IMR-90 (cell line): ENCODE measurements around the gene RGSL1. TPM values are rescaled to one million over a fixed set of nuclear protein-coding genes. Genes with fewer than 3 reads are reported as not detected.

Experiments used
- ATAC-seq: fragments of 200-7000 bp; cut with Tn5 transposase; 2 replicates; pipeline ENCODE4 v1.9.1; 2020; ENCODE audit warnings: low read depth, mild to moderate bottlenecking, moderate library complexity
- BruUV-seq: library from RNA; stranded (reverse); fragments of 400-500 nt; replicated peaks from 2 replicates; lab custom pipeline; 2021; lab: Mats Ljungman, UMichigan
- CTCF ChIA-PET: fragments of 300-600 bp; formaldehyde crosslinking; extraction: SDS; loops from one replicate; lab custom pipeline; 2021; ENCODE audit warnings: antibody characterized with exemption; lab: Yijun Ruan, JAX
- POLR2A ChIA-PET: fragments of 300-600 bp; sonication (Branson Sonifier 250); formaldehyde crosslinking; loops from one replicate; lab custom pipeline; 2022; ENCODE audit warnings: antibody characterized with exemption; ENCODE audit not compliant: unreplicated experiment; lab: Charles Lee
- DNase-seq: peaks from one replicate; pipeline ENCODE4 v3.0.0; 2013
- H2AFZ ChIP-seq: replicated peaks from 2 replicates; pipeline ENCODE3; 2013; ENCODE audit warnings: low read length, mild to moderate bottlenecking; ENCODE audit not compliant: poor library complexity
- H2AK5ac ChIP-seq: 2 replicates; pipeline ENCODE4 v1.6.1; 2013; ENCODE audit warnings: low read depth, low read length, inconsistent platforms
- H2AK9ac ChIP-seq: replicated peaks from 2 replicates; pipeline ENCODE3; 2013; ENCODE audit warnings: mild to moderate bottlenecking, low read depth, low read length, moderate library complexity; ENCODE audit not compliant: poor library complexity
- H2BK120ac ChIP-seq: 2 replicates; pipeline ENCODE4 v1.6.1; 2013; ENCODE audit warnings: low read depth, low read length, inconsistent platforms
- H2BK15ac ChIP-seq: 3 replicates; pipeline ENCODE4 v1.6.1; 2013; ENCODE audit warnings: low read depth, low read length, inconsistent platforms
- H2BK20ac ChIP-seq: 2 replicates; pipeline ENCODE4 v1.6.1; 2013; ENCODE audit warnings: low read depth, mild to moderate bottlenecking, inconsistent platforms, low read length, moderate library complexity
- H2BK5ac ChIP-seq: 2 replicates; pipeline ENCODE4 v1.6.1; 2013; ENCODE audit warnings: mild to moderate bottlenecking, low read depth, low read length, inconsistent platforms; ENCODE audit not compliant: poor library complexity, severe bottlenecking
- H3K14ac ChIP-seq: replicated peaks from 2 replicates; pipeline ENCODE4 v1.6.1; 2013; ENCODE audit warnings: low read depth, low read length, inconsistent platforms
- H3K18ac ChIP-seq: 2 replicates; pipeline ENCODE4 v1.6.1; 2013; ENCODE audit warnings: low read depth, low read length, control low read depth
- H3K23ac ChIP-seq: 2 replicates; pipeline ENCODE4 v1.6.1; 2013; ENCODE audit warnings: low read depth, low read length, inconsistent platforms
- H3K27ac ChIP-seq: 2 replicates; pipeline ENCODE4 v1.5.1; 2013; ENCODE audit warnings: mild to moderate bottlenecking, control low read depth, low read length; ENCODE audit not compliant: insufficient read depth
- H3K27me3 ChIP-seq: 2 replicates; pipeline ENCODE4 v1.6.1; 2013; ENCODE audit warnings: low read length; ENCODE audit not compliant: control insufficient read depth, insufficient read depth
- H3K36me3 ChIP-seq: 2 replicates; pipeline ENCODE4 v1.6.1; 2013; ENCODE audit warnings: low read length, mixed read lengths; ENCODE audit not compliant: control insufficient read depth, insufficient read depth
- H3K4ac ChIP-seq: 2 replicates; pipeline ENCODE4 v1.6.1; 2013; ENCODE audit warnings: low read depth, low read length, inconsistent platforms
- H3K4me1 ChIP-seq: 2 replicates; pipeline ENCODE4 v1.6.1; 2013; ENCODE audit warnings: low read length, mixed read lengths; ENCODE audit not compliant: control insufficient read depth, insufficient read depth
- H3K4me2 ChIP-seq: 2 replicates; pipeline ENCODE4 v1.6.1; 2013; ENCODE audit warnings: low read depth, mild to moderate bottlenecking, control low read depth, low read length, moderate library complexity
- H3K4me3 ChIP-seq: 2 replicates; pipeline ENCODE4 v1.5.1; 2013; ENCODE audit warnings: low read depth, mild to moderate bottlenecking, control low read depth, low read length, moderate library complexity; ENCODE audit not compliant: insufficient read depth
- H3K56ac ChIP-seq: 2 replicates; pipeline ENCODE4 v1.6.1; 2013; ENCODE audit warnings: low read length, inconsistent platforms; ENCODE audit not compliant: insufficient read depth; ENCODE audit errors: extremely low read depth
- H3K79me1 ChIP-seq, 2 experiments: 2 replicates each; pipeline ENCODE4 v1.6.1; 2013; ENCODE audit warnings: low read length in 2 of 2, inconsistent platforms in 1 of 2, low read depth in 1 of 2
- H3K9ac ChIP-seq: 2 replicates; pipeline ENCODE4 v1.6.1; 2013; ENCODE audit warnings: low read depth, low read length, control low read depth
- H3K9me1 ChIP-seq: 2 replicates; pipeline ENCODE4 v1.6.1; 2013; ENCODE audit warnings: low read length, inconsistent platforms; ENCODE audit not compliant: insufficient read depth
- H3K9me3 ChIP-seq: 2 replicates; pipeline ENCODE4 v1.6.1; 2013; ENCODE audit warnings: low read length; ENCODE audit not compliant: control insufficient read depth, insufficient read depth
- H4K20me1 ChIP-seq: 2 replicates; pipeline ENCODE4 v1.6.1; 2013; ENCODE audit warnings: low read length, inconsistent platforms; ENCODE audit not compliant: insufficient read depth
- H4K5ac ChIP-seq: 2 replicates; pipeline ENCODE4 v1.6.1; 2013; ENCODE audit warnings: mild to moderate bottlenecking, low read depth, low read length, control low read depth
- H4K8ac ChIP-seq, 2 experiments: 2 replicates each; pipeline ENCODE4 v1.6.1; 2013; ENCODE audit warnings: low read depth in 2 of 2, low read length in 2 of 2, control low read depth in 1 of 2, inconsistent platforms in 1 of 2
- H4K91ac ChIP-seq: 2 replicates; pipeline ENCODE4 v1.6.1; 2013; ENCODE audit warnings: low read depth, low read length, inconsistent platforms; ENCODE audit not compliant: insufficient read depth
- BHLHE40 ChIP-seq: fragments of 150-350 bp; IDR thresholded peaks from 2 replicates; pipeline ENCODE4 v1.6.1; 2016; ENCODE audit warnings: mild to moderate bottlenecking, low read depth, low read length
- CEBPB ChIP-seq: IDR thresholded peaks from 2 replicates; pipeline ENCODE4 v1.6.1; 2012; ENCODE audit warnings: low read depth, low read length, improper control_type of control experiment
- CHD1 ChIP-seq: IDR thresholded peaks from 2 replicates; pipeline ENCODE4 v1.6.1; 2012; ENCODE audit warnings: low read depth, low read length, improper control_type of control experiment
- CTCF ChIP-seq: conservative IDR thresholded peaks from 2 replicates; pipeline ENCODE4 v1.5.1; 2012; ENCODE audit warnings: mild to moderate bottlenecking, low read depth, low read length, improper control_type of control experiment
- ELK1 ChIP-seq: fragments of 150-350 bp; IDR thresholded peaks from 2 replicates; pipeline ENCODE4 v1.6.1; 2016; ENCODE audit warnings: low read depth, mild to moderate bottlenecking, low read length, moderate library complexity, borderline replicate concordance
- FOS ChIP-seq: fragments of 150-350 bp; IDR thresholded peaks from 2 replicates; pipeline ENCODE4 v1.6.1; 2016; ENCODE audit warnings: low read depth, low read length
- MAFK ChIP-seq: IDR thresholded peaks from 2 replicates; pipeline ENCODE4 v1.6.1; 2012; ENCODE audit warnings: low read depth, low read length, improper control_type of control experiment
- MAZ ChIP-seq: IDR thresholded peaks from 2 replicates; pipeline ENCODE4 v1.6.1; 2012; ENCODE audit warnings: low read depth, mild to moderate bottlenecking, low read length, improper control_type of control experiment, moderate library complexity, borderline replicate concordance
- MXI1 ChIP-seq: IDR thresholded peaks from 2 replicates; pipeline ENCODE4 v1.6.1; 2012; ENCODE audit warnings: low read depth, mild to moderate bottlenecking, low read length, moderate library complexity, borderline replicate concordance
- NFE2L2 ChIP-seq: fragments of 150-350 bp; IDR thresholded peaks from 2 replicates; pipeline ENCODE4 v1.6.1; 2016; ENCODE audit warnings: low read depth, mild to moderate bottlenecking, low read length
- POLR2A ChIP-seq: IDR thresholded peaks from 2 replicates; pipeline ENCODE4 v1.6.1; 2012; ENCODE audit warnings: mild to moderate bottlenecking, low read depth, low read length
- RAD21 ChIP-seq: IDR thresholded peaks from 2 replicates; pipeline ENCODE4 v1.6.1; 2012; ENCODE audit warnings: low read length, improper control_type of control experiment
- RCOR1 ChIP-seq: IDR thresholded peaks from 2 replicates; pipeline ENCODE4 v1.6.1; 2012; ENCODE audit warnings: mild to moderate bottlenecking, low read length, improper control_type of control experiment; ENCODE audit not compliant: insufficient replicate concordance
- RFX5 ChIP-seq: IDR thresholded peaks from 2 replicates; pipeline ENCODE4 v1.8.0; 2012; ENCODE audit warnings: low read depth, mild to moderate bottlenecking, low read length, moderate library complexity
- SMC3 ChIP-seq: fragments of 150-350 bp; IDR thresholded peaks from 2 replicates; pipeline ENCODE4 v1.6.1; 2016; ENCODE audit warnings: low read depth, mild to moderate bottlenecking, antibody characterized with exemption, low read length, moderate library complexity
- USF2 ChIP-seq: fragments of 150-350 bp; IDR thresholded peaks from 2 replicates; pipeline ENCODE4 v1.6.1; 2017; ENCODE audit warnings: mild to moderate bottlenecking, antibody characterized with exemption, low read length, low read depth
- WGBS, 2 experiments: methylation state at CpG; one replicate each; pipeline versions ENCODE4 v1.1.5 to v1.1.7; 2013; ENCODE audit warnings: missing lambda C conversion rate in 2 of 2; ENCODE audit not compliant: insufficient read length in 1 of 2; ENCODE audit errors: extremely low coverage in 2 of 2; 5-methylcytosine and 5-hydroxymethylcytosine counted together
- dilution Hi-C: fragments of 300-500 bp; cut with HindIII; formaldehyde crosslinking; loops from one replicate; pipeline ENCODE4 v1.14.3; 2018; ENCODE audit warnings: low sequenced_read_pairs; ENCODE audit not compliant: unreplicated experiment
- in situ Hi-C: fragments of 300-500 bp; cut with MboI; formaldehyde crosslinking; loops from 3 replicates; pipeline ENCODE4 v1.14.3; 2019; ENCODE audit warnings: low sequenced_read_pairs, inconsistent platforms, mixed read lengths
- intact Hi-C: fragments of 100-400 bp; cut with micrococcal nuclease; formaldehyde crosslinking; loops from 2 replicates; pipeline ENCODE4 v1.10.0; 2022
- polyA plus RNA-seq, 3 experiments: library from polyadenylated mRNA; depleted of rRNA; stranded (reverse); fragments of >200 nt; gene quantifications; 2 replicates each; pipeline ENCODE4 v1.2.3, GENCODE V29; 2012; ENCODE audit warnings: low replicate concordance in 1 of 3
- total RNA-seq: library from RNA; depleted of rRNA; stranded (reverse); fragments of >200 nt; gene quantifications from 2 replicates; pipeline ENCODE4 v1.2.3, GENCODE V29; 2012

RGSL1 gene
- total and polyA plus RNA-seq, 2 of the 4 experiments (the other 2 are of a cell fraction) = not detected

- Histone ChIP-seq H3K27ac (no peak overlapping the region), H2AFZ (no peak overlapping the region), H3K4me2 (no peak overlapping the region), H3K4ac (no peak overlapping the region), H2BK15ac (no peak overlapping the region), H3K4me1 (no peaks in the 10 kb centered on the region), H3K23ac (no peak overlapping the region), H4K20me1 (no peaks in the 10 kb centered on the region), H2BK5ac (no peak overlapping the region), H3K36me3 (no peaks in the 10 kb centered on the region), H3K9me1 (no peaks in the 10 kb centered on the region), H3K14ac (no peak overlapping the region), H4K91ac (no peak overlapping the region), H3K4me3 (no peak overlapping the region), H3K56ac (no peak overlapping the region), H2BK20ac (no peak overlapping the region), H4K5ac (no peak overlapping the region), H2AK5ac (no peak overlapping the region), H3K9ac (no peak overlapping the region), H2AK9ac (no peak overlapping the region), H4K8ac (no peak overlapping the region), H2BK120ac (no peak overlapping the region), H3K27me3 (peaks cover 5% of the 10 kb centered on the region), H3K18ac (no peak overlapping the region), H3K9me3 (no peaks in the 10 kb centered on the region), H3K79me1 (no peaks in the 10 kb centered on the region)
- ChIA-PET CTCF (no interaction called here), POLR2A (no interaction called here)
- intact Hi-C loops = no loop called here
- no CpG with 5 or more reads among the region's 7 CpGs for WGBS, 2 experiments
- DNase-seq (no peak), ATAC-seq (no peak)
- in situ Hi-C loops = no loop called here
- dilution Hi-C loops = no loop called here
- TF ChIP-seq CEBPB (no peak), ELK1 (no peak), CTCF (no peak), MAZ (no peak), POLR2A (no peak), MXI1 (no peak), SMC3 (no peak), FOS (no peak), MAFK (no peak), RAD21 (no peak), NFE2L2 (no peak), RFX5 (no peak), CHD1 (no peak), BHLHE40 (no peak), USF2 (no peak), RCOR1 (no peak)
- no TSS peak for BruUV-seq
Measured at GRCh38 chr1:182560392-182560984, 110.5 kb downstream of the RGSL1 start.
